ENCODE measurements around the gene ITGAD. TPM values are rescaled to one million over a fixed set of nuclear protein-coding genes. Genes with fewer than 3 reads are reported as not detected.

ITGAD gene
- polyA plus RNA-seq, 1 donor from 2014 or later = not detected

DNA sequence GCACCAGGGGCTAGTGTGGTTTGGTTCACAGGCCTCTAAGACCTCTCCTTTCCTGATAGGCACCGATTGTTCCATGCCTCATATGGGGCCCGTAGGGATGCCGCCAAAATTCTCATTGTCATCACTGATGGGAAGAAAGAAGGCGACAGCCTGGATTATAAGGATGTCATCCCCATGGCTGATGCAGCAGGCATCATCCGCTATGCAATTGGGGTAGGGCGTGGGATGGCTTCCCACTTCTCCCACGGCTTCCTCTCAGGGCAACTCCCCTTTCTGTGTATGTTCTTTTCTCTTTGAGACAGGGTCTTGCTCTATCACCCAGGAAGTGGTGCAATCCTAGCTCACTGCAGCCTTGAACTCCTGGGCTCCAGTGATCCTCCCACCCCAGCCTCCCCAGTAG, 32.9 kb upstream of the ITGAD start:
- Mint-ChIP-seq H3K27me3 (no peaks in the 10 kb centered on the region), H3K9me3 (no peaks in the 10 kb centered on the region), H3K4me3 (no peak overlapping the region), H3K36me3 (peaks cover 3% of the 10 kb centered on the region), H3K27ac (peak overlapping the region in 1 of 3 donors; percentile 13), H3K4me1 (peaks cover 12 to 22% (median 21%) of the 10 kb centered on the region in 3 donors)

DNA sequence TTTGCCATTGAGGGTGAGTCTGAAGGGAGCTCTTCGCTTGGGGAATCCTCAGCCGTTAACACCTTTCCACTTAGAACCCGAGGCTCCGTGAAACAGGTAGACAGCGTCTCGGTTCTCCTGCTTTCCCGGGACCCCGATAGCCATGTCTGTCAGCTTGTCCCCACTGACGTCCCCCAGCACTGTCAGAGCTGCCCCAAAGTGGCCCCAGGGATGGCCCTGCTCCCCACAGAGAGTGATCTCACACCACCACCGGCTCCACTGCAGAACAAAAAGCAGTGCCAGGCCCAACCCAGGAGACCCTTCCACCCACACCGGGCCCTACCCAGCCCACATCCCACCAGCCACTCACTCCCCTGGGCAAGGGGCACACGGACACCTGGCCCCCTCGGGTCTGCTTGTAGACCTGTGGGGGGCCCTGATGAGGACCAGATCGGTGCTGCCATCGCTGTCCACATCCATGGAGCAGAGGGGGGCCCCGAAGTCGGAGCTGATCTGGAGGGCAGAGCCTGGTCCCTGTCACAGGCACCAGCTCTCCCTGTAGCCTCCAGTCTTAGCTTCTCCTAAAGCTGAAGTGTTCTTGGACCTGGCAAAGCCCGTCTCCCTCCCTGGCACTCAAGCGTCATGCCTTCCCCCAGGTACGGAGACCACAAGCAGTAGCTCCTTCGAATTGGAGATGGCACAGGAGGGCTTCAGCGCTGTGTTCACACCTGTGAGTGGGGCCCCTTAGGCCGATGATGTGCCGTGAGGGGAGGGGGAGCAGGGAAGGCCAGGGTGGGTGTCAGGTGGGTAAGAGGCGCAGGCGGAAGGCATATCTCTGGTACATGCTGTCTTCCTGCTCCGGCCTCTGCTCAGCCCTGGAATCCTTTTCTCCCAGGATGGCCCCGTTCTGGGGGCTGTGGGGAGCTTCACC, 31.7 kb upstream of the ITGAD start:
- H3K27me3 Mint-ChIP-seq = no peaks in the 10 kb centered on the region
- H3K9me3 Mint-ChIP-seq = no peaks in the 10 kb centered on the region
- H3K4me1 Mint-ChIP-seq = peaks cover 9 to 15% (median 13%) of the 10 kb centered on the region in 3 donors
- no peak overlapping the region for H3K4me3 Mint-ChIP-seq
- peaks cover 1% of the 10 kb centered on the region for H3K36me3 Mint-ChIP-seq
- no peak overlapping the region for H3K27ac Mint-ChIP-seq

DNA sequence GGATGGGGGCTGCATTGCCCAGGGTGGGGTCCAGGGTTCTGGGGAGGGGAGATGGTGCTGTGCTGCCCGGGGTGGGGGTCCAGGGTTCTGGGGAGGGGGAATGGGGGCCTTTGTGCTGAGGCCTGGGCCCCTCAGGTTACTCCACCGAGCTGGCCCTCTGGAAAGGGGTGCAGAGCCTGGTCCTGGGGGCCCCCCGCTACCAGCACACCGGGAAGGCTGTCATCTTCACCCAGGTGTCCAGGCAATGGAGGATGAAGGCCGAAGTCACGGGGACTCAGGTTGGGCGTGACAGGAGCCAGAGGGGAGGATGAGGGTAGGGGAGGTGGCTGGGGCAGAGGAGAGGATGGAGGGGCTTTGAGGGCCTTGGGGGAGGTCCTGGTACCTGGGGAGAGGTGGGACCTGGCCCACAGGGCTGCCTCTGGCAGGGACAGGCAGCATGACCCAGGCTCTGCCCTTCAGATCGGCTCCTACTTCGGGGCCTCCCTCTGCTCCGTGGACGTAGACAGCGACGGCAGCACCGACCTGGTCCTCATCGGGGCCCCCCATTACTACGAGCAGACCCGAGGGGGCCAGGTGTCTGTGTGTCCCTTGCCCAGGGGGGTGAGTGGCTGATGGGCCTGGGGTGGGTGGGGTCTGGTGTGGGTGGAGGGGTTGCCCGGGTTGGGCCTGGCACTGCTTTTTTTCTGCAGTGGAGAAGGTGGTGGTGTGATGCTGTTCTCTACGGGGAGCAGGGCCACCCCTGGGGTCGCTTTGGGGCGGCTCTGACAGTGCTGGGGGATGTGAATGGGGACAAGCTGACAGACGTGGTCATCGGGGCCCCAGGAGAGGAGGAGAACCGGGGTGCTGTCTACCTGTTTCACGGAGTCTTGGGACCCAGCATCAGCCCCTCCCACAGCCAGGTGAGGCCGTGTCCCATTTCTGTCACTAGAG, 30.4 kb upstream of the ITGAD start:
- Mint-ChIP-seq H3K27me3 (no peaks in the 10 kb centered on the region), H3K4me1 (peaks cover 8 to 14% (median 13%) of the 10 kb centered on the region in 3 donors), H3K9me3 (no peaks in the 10 kb centered on the region), H3K4me3 (no peak overlapping the region), H3K36me3 (no peaks in the 10 kb centered on the region), H3K27ac (no peak overlapping the region)

DNA sequence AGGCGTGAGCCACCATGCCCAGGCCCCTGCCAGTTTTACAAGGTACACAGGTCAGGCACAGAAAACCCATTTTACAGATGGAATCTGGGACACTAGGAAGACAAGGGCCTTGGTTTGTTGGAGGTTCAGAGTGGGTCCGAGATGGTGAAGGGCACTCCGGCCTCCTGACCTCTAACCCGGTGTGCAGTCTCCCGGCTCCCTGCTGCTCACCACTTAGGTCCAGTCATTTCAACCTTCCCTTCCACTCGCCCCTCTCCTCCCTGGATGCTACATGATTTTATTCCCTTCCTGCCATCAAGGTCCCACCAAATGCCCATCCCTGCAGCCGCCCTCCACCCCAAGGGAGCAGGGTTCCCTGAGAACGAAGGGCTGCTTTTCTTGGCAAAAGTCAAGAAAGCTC, 29.4 kb upstream of the ITGAD start:
- Mint-ChIP-seq H3K27me3 (no peaks in the 10 kb centered on the region), H3K27ac (no peak overlapping the region), H3K4me1 (peaks cover 8 to 13% (median 13%) of the 10 kb centered on the region in 3 donors), H3K4me3 (no peak overlapping the region), H3K9me3 (no peaks in the 10 kb centered on the region), H3K36me3 (no peaks in the 10 kb centered on the region)

DNA sequence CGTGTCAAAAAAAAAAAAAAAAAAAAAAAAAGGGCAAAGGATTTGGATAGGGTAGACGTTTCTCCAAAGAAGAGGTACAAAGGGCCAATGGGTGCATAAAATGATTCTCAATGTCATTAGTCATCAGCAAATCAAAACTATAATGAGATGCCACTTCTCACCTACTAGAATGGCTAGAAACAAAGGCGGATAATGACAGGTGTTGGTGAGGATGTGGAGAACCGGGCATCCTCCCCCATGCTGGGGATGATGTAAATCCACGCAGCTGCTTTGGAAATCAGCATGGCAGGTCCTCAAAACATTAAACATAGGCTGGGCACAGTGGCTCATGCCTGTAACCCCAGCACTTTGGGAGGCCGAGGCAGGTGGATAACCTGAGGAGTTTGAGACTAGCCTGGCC, 28.7 kb upstream of the ITGAD start:
- Mint-ChIP-seq H3K27ac (no peak overlapping the region), H3K27me3 (no peaks in the 10 kb centered on the region), H3K4me1 (peaks cover 8 to 13% (median 13%) of the 10 kb centered on the region in 3 donors), H3K36me3 (no peaks in the 10 kb centered on the region), H3K4me3 (no peak overlapping the region), H3K9me3 (no peaks in the 10 kb centered on the region)

DNA sequence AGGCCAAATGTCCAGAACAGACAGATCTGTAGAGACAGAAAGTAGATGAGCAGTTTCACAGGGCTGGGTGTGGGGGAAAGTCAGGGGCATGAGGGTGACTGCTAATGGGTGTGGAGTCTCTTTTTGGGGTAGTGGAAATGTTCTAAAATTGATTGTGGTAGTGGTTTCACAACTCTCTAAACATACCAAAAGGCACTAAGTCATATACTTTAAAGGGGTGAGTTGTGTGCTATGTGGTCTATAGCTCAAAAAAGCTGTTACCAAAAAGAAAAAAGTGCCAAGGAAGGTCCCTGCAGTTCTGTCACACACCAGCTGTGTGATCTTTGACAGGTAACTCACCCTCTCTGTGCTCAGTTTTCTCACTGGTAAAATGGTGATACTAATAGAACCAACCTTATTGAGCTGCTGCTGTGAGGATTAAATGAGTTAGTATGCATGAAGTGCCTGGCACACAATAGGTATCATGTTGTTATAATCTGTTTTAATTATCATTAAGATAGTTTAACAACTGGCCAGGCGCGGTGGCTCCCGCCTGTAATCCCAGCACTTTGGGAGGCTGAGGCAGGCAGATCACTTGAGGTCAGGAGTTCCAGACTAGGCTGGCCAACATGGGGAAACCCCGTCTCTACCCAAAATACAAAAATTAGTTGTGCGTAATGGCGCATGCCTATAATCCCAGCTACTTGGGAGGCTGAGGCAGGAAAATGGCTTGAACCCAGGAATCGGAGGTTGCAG, 27.8 kb upstream of the ITGAD start:
- no peak overlapping the region for H3K27ac Mint-ChIP-seq
- H3K4me1 Mint-ChIP-seq = peaks cover 8 to 13% (median 13%) of the 10 kb centered on the region in 3 donors
- H3K4me3 Mint-ChIP-seq = peak overlapping the region in 1 of 4 donors; percentile 19
- H3K9me3 Mint-ChIP-seq = no peaks in the 10 kb centered on the region
- H3K36me3 Mint-ChIP-seq = no peaks in the 10 kb centered on the region
- H3K27me3 Mint-ChIP-seq = no peaks in the 10 kb centered on the region

DNA sequence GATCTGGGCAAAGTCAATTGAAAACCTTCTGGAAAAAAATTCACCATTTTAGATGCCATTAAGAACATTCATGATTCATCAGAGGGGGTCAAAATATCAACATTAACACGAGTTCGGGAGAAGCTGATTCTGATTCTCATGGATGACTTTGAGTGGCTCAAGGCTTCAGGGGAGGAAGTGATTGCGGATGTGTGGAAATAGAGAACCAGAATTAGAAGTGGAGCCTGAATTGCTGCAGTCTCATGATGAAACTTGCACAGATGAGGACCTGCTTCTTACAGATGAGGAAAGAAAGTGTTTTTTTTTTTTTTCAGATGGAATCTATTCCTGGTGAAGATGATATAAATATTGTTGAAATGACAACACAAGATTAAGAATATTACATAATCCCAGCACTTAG, 25.3 kb upstream of the ITGAD start:
- Mint-ChIP-seq H3K4me1 (peaks cover 8 to 13% (median 13%) of the 10 kb centered on the region in 3 donors), H3K27me3 (no peaks in the 10 kb centered on the region), H3K9me3 (no peaks in the 10 kb centered on the region), H3K4me3 (no peak overlapping the region), H3K36me3 (no peaks in the 10 kb centered on the region), H3K27ac (peak overlapping the region in 1 of 3 donors; percentile 4)

DNA sequence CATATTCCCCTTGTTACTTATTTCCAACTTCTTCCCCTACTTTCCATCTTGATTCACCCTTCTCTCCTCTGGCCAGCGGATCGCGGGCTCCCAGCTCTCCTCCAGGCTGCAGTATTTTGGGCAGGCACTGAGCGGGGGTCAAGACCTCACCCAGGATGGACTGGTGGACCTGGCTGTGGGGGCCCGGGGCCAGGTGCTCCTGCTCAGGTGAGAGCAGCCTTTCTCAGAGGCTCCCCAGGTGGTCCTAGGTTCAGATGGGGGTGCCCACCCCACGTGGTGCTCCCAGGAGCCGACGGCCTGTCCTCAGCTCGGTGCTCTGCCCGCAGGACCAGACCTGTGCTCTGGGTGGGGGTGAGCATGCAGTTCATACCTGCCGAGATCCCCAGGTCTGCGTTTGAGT, 22.1 kb upstream of the ITGAD start:
- no peak overlapping the region for H3K27ac Mint-ChIP-seq
- H3K27me3 Mint-ChIP-seq = no peaks in the 10 kb centered on the region
- peaks cover 5 to 12% (median 11%) of the 10 kb centered on the region in 3 donors for H3K4me1 Mint-ChIP-seq
- H3K4me3 Mint-ChIP-seq = no peak overlapping the region
- H3K36me3 Mint-ChIP-seq = peaks cover 2% of the 10 kb centered on the region
- peaks cover 0 to 2% (median 0%) of the 10 kb centered on the region in 3 donors for H3K9me3 Mint-ChIP-seq

DNA sequence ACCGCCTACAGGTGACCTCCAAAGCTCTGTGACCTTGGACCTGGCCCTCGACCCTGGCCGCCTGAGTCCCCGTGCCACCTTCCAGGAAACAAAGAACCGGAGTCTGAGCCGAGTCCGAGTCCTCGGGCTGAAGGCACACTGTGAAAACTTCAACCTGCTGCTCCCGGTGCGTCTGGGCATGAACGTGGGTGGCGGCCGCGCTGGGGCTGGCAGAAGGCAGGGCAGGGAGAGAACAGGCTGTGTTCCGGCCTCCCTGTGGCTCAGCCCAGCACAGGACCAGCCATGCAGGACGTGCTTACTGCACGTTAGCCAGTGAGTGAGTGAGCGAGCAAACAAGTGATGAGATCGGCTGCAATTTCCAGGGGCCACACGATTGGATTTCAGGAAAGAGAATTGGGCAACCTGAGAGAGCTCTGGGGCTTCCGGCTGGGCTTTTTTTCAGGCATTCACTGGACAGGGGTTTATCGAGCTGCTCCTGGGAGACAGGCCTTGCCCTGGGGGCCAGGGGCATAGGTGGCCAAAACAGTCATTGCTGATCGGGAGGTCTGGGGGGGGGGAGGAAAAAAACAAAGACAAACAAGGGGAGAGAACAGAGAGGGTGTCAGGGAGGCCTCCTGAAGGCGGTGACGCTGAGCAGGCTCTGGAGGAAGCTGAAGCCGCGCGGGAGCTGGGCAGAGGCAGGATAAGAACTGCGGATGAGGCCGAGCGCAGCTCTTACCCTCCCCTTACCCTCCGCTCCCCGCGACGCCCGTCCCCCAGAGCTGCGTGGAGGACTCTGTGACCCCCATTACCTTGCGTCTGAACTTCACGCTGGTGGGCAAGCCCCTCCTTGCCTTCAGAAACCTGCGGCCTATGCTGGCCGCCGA, 21.3 kb upstream of the ITGAD start:
- peaks cover 2% of the 10 kb centered on the region for H3K36me3 Mint-ChIP-seq

DNA sequence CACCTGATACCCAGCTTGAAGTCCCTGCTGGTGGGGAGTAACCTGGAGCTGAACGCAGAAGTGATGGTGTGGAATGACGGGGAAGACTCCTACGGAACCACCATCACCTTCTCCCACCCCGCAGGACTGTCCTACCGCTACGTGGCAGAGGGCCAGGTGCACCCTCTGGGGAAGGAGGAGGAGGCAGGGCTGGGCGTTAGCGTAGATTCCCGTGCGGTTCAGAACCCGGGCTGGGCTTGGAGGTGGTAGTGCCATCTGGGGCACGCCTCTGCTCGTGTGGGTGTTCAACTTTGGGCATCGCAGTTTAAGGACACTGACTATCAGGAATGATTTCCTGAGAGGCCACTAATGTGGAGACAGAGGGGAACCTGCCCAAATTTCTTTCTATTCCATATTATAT, 19.9 kb upstream of the ITGAD start:
- peaks cover 0 to 5% (median 3%) of the 10 kb centered on the region in 3 donors for H3K4me1 Mint-ChIP-seq
- no peak overlapping the region for H3K4me3 Mint-ChIP-seq
- peak overlapping the region in 1 of 3 donors; percentile 84 for H3K27ac Mint-ChIP-seq
- H3K27me3 Mint-ChIP-seq = no peaks in the 10 kb centered on the region
- H3K9me3 Mint-ChIP-seq = peaks cover 0 to 2% (median 0%) of the 10 kb centered on the region in 3 donors
- peaks cover 2% of the 10 kb centered on the region for H3K36me3 Mint-ChIP-seq

More for the DNA sequence above, 21.3 kb upstream of the ITGAD start:
- Mint-ChIP-seq H3K27ac (no peak overlapping the region), H3K27me3 (no peaks in the 10 kb centered on the region), H3K4me1 (peaks cover 2 to 8% (median 7%) of the 10 kb centered on the region in 3 donors), H3K4me3 (no peak overlapping the region), H3K9me3 (peaks cover 0 to 2% (median 0%) of the 10 kb centered on the region in 3 donors)

DNA sequence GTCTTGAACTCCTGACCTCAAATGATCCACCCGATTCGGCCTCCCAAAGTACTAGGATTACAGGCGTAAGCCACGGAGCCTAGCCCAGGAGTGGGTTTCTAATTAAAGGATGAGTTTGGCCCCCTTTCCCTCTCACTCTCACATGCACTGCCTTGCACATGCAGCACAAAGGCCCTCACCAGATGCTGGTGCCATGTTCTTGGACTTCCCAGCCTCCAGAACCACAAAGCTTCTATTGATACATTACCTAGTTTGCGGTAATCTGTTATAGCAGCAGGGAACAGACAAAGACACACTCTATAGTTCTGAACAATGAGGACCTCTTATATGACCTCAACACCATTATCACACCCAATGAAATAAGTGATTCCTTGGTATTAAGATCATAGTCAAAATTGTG, 17.9 kb upstream of the ITGAD start:
- H3K36me3 Mint-ChIP-seq = peaks cover 2% of the 10 kb centered on the region
- H3K27ac Mint-ChIP-seq = no peak overlapping the region
- H3K9me3 Mint-ChIP-seq = peaks cover 0 to 2% (median 0%) of the 10 kb centered on the region in 3 donors
- H3K4me3 Mint-ChIP-seq = no peak overlapping the region
- peaks cover 0 to 5% (median 3%) of the 10 kb centered on the region in 3 donors for H3K4me1 Mint-ChIP-seq
- H3K27me3 Mint-ChIP-seq = no peaks in the 10 kb centered on the region

DNA sequence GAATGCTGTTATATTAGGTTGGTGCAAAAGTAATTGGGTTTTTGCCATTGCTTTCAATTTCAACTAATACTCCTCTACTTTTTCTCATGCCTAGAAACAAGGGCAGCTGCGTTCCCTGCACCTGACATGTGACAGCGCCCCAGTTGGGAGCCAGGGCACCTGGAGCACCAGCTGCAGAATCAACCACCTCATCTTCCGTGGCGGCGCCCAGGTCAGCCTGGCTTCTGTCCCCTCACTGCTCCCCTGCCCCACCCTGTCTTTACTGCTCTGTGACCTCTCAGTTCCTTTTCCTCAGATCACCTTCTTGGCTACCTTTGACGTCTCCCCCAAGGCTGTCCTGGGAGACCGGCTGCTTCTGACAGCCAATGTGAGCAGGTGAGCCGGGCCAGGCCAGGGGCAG, 16.4 kb upstream of the ITGAD start:
- H3K4me3 Mint-ChIP-seq = no peak overlapping the region
- peaks cover 2% of the 10 kb centered on the region for H3K36me3 Mint-ChIP-seq
- no peaks in the 10 kb centered on the region for H3K27me3 Mint-ChIP-seq
- no peak overlapping the region for H3K27ac Mint-ChIP-seq
- peaks cover 0 to 5% (median 3%) of the 10 kb centered on the region in 3 donors for H3K4me1 Mint-ChIP-seq
- H3K9me3 Mint-ChIP-seq = peaks cover 0 to 2% (median 0%) of the 10 kb centered on the region in 3 donors

DNA sequence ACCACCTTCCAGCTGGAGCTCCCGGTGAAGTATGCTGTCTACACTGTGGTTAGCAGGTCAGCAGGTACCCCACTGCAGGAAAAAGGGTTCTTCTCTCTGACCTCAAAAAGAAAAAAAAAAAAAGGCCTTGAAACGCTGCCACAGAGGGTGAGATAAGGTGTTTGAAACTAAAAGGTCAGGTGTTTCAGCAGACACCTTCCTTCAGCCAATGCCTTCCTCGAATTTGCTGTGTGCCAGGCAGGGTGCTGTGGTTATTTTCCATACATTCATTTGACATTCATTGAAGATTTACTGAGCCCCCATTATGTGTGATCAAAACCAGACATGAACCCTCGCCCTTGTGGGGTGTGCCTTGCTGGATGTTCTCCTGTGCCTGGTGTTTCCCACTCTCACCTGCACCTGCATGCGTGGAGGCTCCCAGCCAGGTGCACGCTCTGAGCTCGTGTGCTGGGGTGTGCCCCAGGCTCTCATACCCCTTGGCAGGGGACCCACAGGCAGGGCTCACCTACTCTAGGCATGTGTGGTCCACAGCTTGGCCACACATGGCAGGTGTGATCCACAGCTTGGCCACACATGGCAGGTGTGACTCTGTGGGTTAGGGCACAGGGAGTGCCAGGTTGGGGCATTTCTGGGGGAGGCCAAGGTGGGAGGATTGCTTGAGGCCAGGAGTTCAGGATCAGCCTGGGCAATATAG, 15.8 kb upstream of the ITGAD start:
- Mint-ChIP-seq H3K27ac (peak overlapping the region in 1 of 3 donors; percentile 47), H3K4me1 (peaks cover 0 to 6% (median 3%) of the 10 kb centered on the region in 3 donors), H3K27me3 (no peaks in the 10 kb centered on the region), H3K4me3 (no peak overlapping the region), H3K36me3 (peaks cover 2% of the 10 kb centered on the region), H3K9me3 (peaks cover 0 to 2% (median 0%) of the 10 kb centered on the region in 3 donors)

Measured in IgD-negative memory B cell (primary cell).